HG03159 (cell line): Measurements from ENCODE around the gene BICD1.
"Not testable (repeated sequence)": the region's sequence is repeated elsewhere in the genome, so short reads cannot be mapped to it uniquely, and the experiment has no call there.

Experiments used
- ATAC-seq: cut with Tn5 transposase; IDR thresholded peaks from one replicate; pipeline ENCODE4 v1.9.1; 2021; ENCODE audit warnings: mild to moderate bottlenecking, moderate library complexity; ENCODE audit not compliant: unreplicated experiment

The BICD1 gene

DNA sequence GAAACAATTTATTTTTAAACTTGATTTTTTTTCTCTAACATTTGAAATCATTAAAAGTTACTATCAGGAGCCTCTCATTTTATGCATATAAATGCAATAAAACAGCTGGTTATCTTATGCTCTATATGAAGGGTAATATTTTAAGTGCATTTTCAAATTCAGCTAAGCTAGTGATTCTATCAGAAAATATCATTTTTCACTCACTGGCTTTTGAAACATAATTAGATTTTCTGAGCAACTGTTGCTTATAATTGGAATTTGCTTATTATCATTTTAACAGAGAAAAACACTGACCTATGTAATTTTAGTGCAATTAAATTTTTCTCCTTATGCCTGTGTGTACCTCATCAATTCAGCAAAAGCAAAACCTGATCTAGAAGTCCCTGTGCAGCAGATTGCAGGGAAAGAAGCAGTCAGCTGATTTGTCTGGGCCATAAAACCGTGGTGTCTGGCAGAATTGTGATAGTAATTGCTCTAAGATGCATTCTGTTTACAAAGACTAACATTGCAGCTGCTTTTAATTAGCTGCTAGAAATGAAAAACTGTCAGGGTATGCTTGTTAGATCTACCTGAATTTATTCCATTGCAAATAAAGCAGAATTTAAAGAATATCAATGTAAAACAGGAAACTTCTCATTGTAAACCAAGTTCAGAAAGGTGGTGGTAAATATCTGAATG is 75.0 kb downstream of the BICD1 start:
- no peak for ATAC-seq

DNA sequence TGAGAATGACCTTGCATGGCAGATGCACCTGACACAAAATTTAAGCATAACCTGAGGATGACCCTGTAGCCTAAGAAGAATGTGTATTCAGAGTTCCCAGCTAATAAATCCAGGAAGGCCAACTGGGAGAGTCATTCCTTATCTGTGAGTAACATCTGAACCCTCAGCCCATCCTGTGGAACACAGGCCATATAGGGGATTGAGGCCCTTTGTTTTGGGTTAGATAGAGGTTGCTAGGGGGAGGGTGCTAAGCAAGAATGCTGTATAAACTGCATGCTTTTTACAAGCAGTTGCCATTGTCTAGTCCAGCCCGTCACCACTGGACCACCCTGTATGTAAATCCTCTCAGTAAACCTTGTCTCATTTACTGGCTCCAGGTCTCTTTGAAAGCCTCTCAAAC is 77.0 kb downstream of the BICD1 start:
- ATAC-seq: no peak

DNA sequence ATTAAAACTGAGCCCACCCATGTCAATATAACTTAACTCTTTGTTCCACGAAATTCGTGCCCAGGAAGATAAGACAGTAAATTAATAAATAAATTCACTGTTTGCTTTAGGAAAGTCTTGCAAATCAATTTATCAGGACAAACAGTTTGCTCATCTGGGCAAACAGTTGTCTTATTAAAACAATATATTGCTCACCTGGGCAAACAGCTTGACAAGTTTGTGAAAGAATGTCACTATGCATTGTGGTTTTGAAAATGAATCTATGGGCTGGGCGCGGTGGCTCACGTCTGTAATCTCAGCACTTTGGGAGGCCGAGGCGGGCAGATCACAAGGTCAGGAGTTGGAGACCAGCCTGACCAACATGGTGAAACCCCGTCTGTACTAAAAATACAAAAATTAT is 80.5 kb downstream of the BICD1 start:
- not testable (repeated sequence) for ATAC-seq

DNA sequence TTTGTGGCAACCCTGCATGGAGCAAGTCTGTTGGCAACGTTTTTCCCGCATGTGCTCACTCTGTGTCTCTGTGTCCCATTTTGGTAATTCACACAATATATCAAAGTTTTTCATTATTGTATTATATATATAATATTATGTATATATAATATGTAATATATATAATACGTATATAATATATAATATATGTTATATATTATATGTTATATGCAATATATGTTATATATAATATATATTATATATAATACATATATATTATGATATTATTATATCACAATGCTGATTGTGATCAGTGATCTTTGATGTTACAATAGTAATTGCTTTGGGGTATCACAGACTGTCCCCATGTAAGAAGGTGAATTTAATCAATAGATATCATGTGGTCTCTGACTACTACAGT is 84.8 kb downstream of the BICD1 start:
- no peak for ATAC-seq

DNA sequence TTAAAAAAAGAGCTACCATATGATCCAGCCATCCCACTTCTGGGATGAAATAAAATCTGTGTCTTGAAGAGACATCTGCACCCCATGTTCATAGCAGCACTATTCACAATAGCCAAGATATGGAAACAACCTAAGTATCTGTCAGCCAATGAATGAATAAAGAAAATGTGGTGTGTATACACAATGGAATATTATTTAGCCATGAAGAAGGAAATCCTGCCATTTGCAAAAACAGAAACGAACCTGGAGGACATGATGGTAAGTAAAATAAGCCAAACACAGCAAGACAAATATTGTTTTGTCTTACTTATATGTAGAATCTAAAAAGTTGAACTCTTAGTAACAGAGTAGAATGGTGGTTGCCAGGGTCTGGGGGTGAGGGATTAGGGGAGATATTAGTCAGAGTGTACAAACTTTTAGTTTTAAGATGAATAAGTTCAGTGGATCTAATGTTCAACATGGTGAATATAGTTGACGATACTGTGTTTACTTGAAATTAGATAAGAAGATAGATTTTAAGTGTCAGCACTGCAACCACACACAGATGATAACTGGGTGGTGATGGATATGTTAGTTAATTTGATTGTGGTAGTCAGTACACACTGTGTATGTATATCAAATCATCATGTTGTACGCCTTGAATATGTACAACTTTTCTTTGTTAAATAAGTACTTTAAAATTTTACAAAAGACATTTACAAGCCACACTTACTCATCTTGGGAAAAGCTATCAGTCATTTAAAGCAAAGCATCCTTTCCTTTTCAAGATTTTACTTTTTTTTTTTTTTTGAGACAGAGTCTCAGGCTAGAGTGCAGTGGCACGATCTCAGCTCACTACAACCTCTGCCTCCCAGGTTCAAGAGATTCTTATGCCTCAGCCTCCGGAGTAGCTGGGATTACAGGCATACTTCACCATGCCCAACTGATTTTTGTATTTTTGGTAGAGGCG is 89.9 kb downstream of the BICD1 start:
- ATAC-seq: no peak

DNA sequence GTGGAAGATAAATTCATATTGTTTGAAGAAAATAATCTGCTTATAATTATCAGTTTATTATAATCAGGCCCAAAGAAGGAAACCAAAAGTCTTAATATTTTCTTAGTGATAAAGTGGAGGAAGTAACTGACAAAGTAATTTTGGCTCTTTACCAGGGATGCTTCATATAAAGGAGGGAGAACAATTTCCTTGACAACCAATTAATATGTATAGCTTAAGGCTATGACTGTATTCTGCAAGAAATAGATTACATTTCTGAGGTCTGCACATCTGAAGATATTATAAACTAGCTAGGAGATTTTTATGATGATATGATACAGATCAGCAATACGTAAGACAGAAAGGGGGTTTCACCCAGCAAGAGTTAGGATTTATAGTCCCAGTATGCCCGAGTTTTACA is 90.8 kb downstream of the BICD1 start:
- no peak for ATAC-seq

DNA sequence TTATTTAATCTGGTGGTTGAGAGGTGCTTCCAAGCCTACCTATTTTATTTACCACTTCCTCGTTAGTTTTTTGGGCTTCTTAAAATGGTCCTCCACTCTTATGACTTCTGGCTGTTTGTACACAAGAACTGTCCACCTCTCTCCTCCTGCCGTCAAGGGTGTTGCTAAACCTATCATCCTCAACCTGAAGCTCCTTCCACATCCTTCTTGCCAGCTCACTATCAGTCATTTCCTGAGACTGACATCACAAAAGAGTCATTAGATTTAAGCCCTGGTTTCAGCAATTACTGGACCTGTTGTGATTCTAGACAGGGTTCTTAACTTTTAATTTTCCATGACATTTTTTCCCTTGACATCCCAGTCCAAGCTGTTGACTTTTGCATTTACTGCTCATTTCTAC is 91.9 kb downstream of the BICD1 start:
- ATAC-seq: no peak

DNA sequence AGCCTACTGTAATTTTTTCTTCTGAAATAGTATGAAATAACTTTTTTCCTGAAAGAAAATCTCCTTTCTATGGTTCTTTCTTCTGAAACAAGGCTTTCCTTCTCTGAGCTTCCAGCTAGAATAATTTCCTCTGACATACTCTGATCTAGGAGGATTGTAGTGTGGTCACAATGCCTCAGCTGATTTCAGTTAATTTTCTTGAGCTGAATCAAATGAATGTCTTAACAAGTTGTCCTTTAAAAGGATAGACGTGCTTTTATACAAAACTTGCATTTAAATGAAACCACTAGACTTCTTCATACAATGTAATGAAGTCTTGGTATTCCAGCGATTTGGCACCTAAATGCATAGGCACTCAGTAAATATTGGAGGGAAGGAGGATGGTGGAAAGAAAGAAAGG is 94.4 kb downstream of the BICD1 start:
- no peak for ATAC-seq

DNA sequence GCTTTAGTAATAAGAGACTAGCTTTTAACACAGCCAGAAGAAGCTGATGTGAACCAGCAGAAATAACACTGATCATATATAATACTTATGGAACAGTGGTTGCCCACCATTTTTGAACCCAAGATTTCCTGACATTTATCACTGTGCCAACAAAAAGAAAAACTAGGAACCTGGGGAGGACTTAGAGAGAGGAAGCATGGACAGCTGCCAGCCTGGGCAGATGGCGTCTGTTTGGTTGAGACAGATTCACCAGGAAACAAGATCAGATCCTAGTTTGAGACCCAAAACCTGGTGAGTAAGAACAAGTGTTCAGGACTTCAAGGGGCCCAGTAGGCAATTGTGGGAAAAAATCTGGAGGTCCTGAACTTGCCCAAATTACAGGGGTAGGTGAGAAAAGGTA is 95.3 kb downstream of the BICD1 start:
- no peak for ATAC-seq

DNA sequence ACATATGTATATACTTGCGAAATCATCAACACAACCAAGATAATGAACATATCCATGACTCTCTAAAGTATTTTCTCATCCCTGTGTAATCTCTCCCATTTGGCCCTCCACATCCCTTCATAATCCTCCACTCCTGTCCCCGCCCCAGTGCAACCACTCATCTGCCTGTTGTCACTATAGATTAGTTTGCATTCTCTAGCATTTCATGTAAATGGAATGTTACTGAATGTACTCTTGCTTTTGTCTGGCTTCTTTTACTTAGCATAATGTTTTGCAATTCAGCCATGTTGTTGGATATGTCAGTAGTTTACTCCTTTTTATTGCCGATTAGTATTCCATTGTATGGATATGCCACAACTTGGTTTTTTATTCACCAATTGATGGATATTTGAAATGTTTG is 99.1 kb downstream of the BICD1 start:
- no peak for ATAC-seq

DNA sequence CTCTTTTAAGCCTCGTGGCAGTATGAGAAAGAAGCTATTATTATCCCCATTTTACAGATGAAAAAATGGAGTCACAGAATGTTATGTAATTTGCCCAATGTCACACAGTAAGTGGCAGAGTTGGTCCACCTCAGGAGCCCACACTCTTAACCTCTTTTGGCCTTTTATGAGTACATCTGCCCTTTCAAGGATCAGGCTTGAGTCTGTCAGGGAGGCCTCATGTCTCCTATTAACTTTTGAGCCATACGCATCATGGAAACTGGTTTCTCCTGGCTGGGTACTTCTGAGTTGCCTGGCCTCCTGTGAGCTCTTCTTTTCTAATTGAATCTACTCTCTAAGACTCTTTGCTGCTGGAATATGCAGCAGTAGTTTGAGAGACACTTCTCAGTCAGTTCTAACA is 101.7 kb downstream of the BICD1 start:
- no peak for ATAC-seq

DNA sequence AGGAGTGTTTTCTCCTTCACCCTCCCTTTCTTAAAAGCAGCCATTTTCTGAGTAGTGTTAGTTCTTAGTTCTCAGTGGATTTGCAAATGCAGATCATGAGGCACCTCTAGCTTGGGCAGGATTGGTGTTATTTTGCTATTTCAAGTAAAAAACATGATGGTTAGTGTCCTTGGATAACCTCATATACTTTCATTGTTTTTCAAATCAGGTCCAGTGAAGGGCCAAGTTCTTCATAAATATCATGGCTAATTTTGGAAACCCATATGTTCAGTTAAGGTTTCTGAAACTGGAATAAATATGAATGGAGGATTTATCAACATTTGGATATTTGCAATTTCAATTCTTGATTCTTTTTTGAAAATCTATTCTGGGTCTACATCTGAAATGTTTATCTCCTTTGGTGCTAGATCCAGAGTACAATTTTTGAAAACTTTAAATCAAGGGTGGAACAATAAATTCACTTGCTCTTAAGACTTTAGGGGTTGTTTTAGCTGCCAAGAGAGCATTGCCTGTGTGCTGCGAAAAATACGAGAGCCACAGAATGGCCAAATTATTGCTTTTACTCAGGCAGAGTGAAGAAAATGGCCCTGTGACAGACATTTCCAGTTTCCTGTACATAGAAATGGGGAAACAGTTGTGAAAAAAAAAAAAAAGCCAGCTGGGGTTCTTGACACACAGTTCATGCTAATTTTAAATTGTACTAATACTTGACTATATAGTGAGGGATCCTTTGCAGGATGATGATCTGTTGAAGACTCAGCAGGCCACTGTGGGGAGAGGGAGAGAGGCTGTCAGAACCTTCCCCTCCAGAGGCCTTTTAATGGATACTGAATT is 104.6 kb downstream of the BICD1 start:
- ATAC-seq: no peak

DNA sequence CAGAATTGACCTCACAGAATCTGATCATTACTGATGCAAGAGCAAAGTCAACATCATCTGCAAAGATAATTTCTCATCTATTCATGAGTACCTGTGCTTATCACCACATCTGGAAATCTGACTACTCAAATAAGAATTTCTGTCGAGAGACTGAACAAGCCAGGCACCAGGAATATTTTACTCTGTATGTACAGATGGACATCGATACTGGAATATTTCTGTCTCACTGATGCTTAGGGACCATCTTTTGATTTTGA is 105.2 kb downstream of the BICD1 start:
- no peak for ATAC-seq

DNA sequence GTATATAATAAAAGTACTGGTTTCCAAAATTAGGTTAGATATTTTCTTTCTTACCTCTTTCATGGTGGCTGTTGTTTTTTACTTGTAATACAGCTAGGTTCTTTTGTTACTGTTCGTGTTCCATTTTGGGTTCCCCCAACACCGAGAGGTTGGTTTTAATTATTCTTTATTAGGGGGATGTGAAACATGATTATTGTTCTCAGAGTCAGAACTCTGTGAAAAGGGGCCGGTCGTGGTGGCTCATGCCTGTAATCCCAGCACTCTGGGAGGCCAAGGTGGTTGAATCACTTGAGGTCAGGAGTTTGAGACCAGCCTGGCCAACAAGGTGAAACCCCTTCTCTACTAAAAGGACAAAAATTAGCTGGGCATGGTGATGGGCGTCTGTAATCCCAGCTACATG is 108.1 kb downstream of the BICD1 start:
- ATAC-seq: no peak

DNA sequence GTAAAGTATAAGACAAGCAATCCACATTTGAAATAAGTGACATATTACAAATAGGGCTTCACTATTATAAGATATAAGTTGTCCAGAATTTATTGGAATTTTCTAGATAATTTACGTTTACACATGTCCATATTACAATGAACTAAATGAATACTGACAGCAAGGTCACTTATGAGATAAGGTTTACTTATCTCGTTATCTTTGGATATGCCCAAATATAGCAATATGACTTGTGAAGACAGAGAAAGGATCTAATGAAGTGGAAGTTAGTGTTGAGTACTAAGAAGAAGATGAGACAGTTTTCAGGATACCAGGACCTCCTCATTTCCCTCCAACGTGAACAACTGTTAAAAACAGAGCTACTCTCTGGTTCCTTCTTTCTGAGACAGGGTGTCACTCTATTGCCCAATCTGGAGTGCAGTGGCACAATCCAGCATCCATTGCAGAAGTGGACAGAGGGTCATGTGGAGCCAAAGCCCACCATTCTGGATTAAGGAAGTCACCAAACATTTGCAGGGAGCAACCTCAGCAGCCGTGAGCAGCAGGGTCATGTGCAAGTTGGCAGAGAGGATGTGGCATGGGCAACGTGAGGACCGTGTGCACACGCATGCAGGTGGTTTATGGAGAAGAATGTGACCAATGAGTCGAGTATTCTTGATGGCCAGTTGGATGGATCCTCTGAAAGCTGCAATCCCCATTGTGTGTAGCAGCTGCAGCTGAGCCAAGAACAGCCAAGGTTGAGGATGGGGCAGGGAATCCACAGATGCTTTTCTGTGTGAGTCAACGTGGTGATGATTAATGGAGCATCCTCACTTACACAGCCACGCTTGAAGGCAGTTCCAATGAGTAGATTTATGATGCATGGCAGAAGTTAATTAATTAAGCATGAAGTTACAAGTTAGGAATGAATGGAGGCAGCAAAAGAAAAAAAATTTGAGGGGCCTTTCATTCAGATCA is 111.0 kb downstream of the BICD1 start:
- ATAC-seq: no peak

DNA sequence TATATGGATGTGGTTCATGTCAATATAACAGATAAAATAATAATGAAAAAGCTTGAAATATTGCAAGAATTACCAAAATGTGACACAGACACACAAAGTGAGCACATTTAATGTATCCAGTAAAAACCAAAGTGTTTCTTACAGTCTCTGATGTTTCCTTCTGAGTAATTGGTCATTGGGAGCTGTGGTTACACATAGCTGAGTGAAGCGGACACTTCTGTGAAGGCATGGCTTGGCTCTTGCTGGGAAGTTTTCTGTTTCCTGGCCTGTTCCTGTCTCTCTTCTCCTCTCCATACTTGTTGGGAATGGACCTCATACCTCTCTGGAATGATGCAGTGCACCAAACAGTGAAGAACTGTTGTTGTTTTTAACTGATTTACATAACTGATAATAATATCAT is 117.3 kb downstream of the BICD1 start:
- ATAC-seq: no peak

DNA sequence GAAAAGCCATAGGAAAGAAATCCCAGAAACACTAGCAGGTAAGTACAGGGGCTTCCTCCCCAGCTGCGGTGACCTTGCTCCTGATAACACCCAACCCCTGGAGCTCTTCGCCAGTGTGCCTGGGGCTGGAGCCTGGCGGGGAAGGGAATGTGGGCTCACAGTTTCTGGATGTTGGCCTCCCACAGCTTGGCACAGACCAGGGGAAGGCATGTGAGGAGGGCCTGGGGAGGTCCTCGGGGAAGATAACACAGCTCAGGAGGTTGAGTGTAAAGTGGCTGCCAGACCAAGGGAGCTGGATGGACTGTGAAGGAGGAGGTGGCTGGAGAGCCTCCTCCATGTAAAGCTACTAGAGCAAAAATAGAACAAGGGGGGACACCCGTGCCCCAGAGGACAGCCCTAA is 120.1 kb downstream of the BICD1 start:
- no peak for ATAC-seq

DNA sequence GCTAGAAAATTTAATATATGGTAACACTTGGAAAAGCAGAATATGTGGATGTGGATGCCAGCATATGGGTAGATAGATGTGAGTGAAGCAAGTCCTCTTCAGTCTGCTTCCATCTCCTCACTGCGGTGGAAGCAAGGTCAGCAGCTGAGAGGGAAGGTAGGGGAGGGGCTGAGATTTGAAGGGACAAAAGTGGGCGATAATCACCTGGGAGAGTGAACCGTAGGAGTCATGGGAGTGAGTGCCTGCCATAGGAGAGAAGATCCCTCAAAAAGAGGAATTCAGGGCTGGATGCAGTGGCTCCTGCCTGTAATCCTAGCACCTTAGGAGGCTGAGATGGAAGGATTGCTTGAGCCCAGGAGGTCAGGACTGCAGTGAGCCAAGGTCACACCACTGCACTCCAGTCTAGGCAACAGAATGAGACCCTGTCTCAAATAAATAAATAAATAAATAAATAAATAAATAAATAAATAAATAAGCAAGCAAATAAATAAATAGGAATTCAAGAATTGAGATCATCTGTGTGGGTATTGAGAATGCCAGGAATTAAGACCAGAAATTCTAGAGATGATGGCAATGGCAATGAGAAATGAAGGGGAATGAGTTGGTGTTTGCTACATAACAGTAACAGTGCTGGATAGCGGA is 123.4 kb downstream of the BICD1 start:
- ATAC-seq: no peak

DNA sequence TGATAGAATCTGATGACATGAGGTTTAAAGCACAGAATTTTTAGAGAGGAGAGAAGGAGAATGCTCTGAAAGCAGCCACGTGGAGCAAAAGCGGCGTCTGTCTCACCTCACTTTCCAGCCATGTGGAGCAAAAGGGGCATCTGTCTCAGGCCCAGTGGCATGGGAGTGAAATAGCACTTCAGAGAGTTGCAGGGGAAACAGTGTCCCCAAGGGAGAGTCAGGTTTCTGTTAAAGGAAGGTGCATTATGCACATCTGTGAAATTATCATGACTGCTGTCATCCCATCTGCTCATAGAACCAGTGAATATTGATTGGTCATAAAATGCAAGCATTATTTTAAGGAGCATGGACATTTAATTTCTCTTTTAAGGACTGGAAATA is 124.0 kb downstream of the BICD1 start:
- no peak for ATAC-seq

DNA sequence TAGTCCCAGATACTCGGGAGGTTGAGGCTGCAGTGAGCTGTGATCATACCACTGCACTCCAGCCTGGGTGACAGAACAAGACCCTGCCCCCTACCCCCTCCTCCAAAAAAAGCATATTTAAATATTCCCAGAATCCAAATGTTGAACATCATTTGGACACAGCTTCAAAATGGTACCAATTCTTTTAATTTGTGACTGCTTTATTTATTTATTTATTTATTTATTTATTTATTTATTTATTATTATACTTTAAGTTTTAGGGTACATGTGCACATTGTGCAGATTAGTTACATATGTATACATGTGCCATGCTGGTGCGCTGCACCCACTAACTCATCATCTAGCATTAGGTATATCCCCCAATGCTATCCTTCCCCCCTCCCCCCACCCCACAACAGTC is 124.7 kb downstream of the BICD1 start:
- ATAC-seq: not testable (repeated sequence)
